KMS-11 (cell line): Measurements from ENCODE around the gene HDAC4.
"Not testable (repeated sequence)": the region's sequence is repeated elsewhere in the genome, so short reads cannot be mapped to it uniquely, and the experiment has no call there.

Source experiments
- H2AFZ ChIP-seq: fragments of 200-600 bp; sonication (generic); 2 replicates; pipeline ENCODE4 v1.6.1; 2016; ENCODE audit warnings: antibody characterized with exemption, mixed run types, low read depth
- H3K27ac ChIP-seq: fragments of 200-600 bp; sonication (generic); 2 replicates; pipeline ENCODE4 v1.6.1; 2016; ENCODE audit warnings: mild to moderate bottlenecking, mixed run types
- H3K27me3 ChIP-seq: fragments of 200-600 bp; sonication (generic); 2 replicates; pipeline ENCODE4 v1.6.1; 2017; ENCODE audit warnings: mild to moderate bottlenecking, low read depth, mixed run types, moderate library complexity; ENCODE audit not compliant: insufficient read depth
- H3K36me3 ChIP-seq: fragments of 200-600 bp; sonication (generic); 2 replicates; pipeline ENCODE4 v1.6.1; 2017; ENCODE audit warnings: mild to moderate bottlenecking, mixed run types; ENCODE audit not compliant: insufficient read depth
- H3K4me1 ChIP-seq: fragments of 200-600 bp; sonication (generic); 2 replicates; pipeline ENCODE4 v1.6.1; 2016; ENCODE audit warnings: mild to moderate bottlenecking, low read depth, mixed run types; ENCODE audit not compliant: poor library complexity, severe bottlenecking
- H3K4me2 ChIP-seq: fragments of 200-600 bp; sonication (generic); 2 replicates; pipeline ENCODE4 v1.7.0; 2016; ENCODE audit warnings: mild to moderate bottlenecking, mixed run types
- H3K4me3 ChIP-seq: fragments of 200-600 bp; sonication (generic); IDR thresholded peaks from 2 replicates; pipeline ENCODE4 v1.6.1; 2017; ENCODE audit warnings: low read depth, low read length, mixed read lengths; ENCODE audit not compliant: insufficient read depth
- H3K79me2 ChIP-seq: fragments of 200-600 bp; sonication (generic); 2 replicates; pipeline ENCODE4 v1.6.1; 2016; ENCODE audit warnings: low read depth, mixed run types; ENCODE audit not compliant: insufficient read depth
- H3K9ac ChIP-seq: fragments of 200-600 bp; sonication (generic); 2 replicates; pipeline ENCODE4 v1.6.1; 2016; ENCODE audit warnings: mild to moderate bottlenecking, mixed run types
- H4K20me1 ChIP-seq: fragments of 200-600 bp; sonication (generic); 2 replicates; pipeline ENCODE4 v1.6.1; 2016; ENCODE audit warnings: mild to moderate bottlenecking, mixed run types; ENCODE audit not compliant: insufficient read depth
- CTCF ChIP-seq: fragments of 200-600 bp; sonication (generic); conservative IDR thresholded peaks from 2 replicates; pipeline ENCODE4 v1.6.1; 2017; ENCODE audit warnings: low read depth, mild to moderate bottlenecking, antibody characterized with exemption, low read length, moderate library complexity, mixed read lengths

HDAC4 gene

GRCh38 chr2:239400596-239401066 is at the start of gene HDAC4:
Gene HDAC4, minus strand, starts transcription at chr2:239401020. Its CDS starts 48,321 bp downstream, at chr2:239352699.
- Histone ChIP-seq H3K27me3 (no peaks in the 10 kb centered on the region), H3K79me2 (peaks cover 39% of the 10 kb centered on the region), H2AFZ (peak within 1 kb of the TSS; percentile 85), H3K4me1 (peaks cover 11% of the 10 kb centered on the region), H3K4me2 (peak within 1 kb of the TSS; percentile 79), H3K9ac (peak within 1 kb of the TSS; percentile 98), H3K27ac (peak within 1 kb of the TSS; percentile 94), H3K36me3 (no peaks in the 10 kb centered on the region), H3K4me3 (peak within 1 kb of the TSS; percentile 89), H4K20me1 (no peaks in the 10 kb centered on the region)
- TF ChIP-seq CTCF = no peak

GRCh38 chr2:239449468-239449867 is 48.6 kb upstream of the HDAC4 start:
- H3K9ac ChIP-seq, H2AFZ ChIP-seq, H4K20me1 ChIP-seq, H3K4me1 ChIP-seq, H3K27me3 ChIP-seq, H3K79me2 ChIP-seq, H3K4me3 ChIP-seq, H3K36me3 ChIP-seq, H3K4me2 ChIP-seq, H3K27ac ChIP-seq: not testable (repeated sequence)

GRCh38 chr2:239445771-239446524 is 45.1 kb upstream of the HDAC4 start:
- Histone ChIP-seq H3K79me2 (no peaks in the 10 kb centered on the region), H3K36me3 (no peaks in the 10 kb centered on the region), H3K9ac (no peak overlapping the region), H2AFZ (no peak overlapping the region), H3K4me3 (no peak overlapping the region), H3K27me3 (no peaks in the 10 kb centered on the region), H4K20me1 (no peaks in the 10 kb centered on the region), H3K27ac (no peak overlapping the region), H3K4me2 (no peak overlapping the region), H3K4me1 (no peaks in the 10 kb centered on the region)
- no peak for TF ChIP-seq CTCF

GRCh38 chr2:239444626-239445577 is 44.1 kb upstream of the HDAC4 start:
- Histone ChIP-seq H3K4me3 (no peak overlapping the region), H2AFZ (no peak overlapping the region), H3K4me1 (no peaks in the 10 kb centered on the region), H3K36me3 (no peaks in the 10 kb centered on the region), H3K4me2 (no peak overlapping the region), H3K27ac (no peak overlapping the region), H3K79me2 (no peaks in the 10 kb centered on the region), H4K20me1 (no peaks in the 10 kb centered on the region), H3K27me3 (no peaks in the 10 kb centered on the region), H3K9ac (no peak overlapping the region)
- TF ChIP-seq CTCF = no peak
